Astrocyte of the hippocampus (primary cell): ENCODE results near the gene KIAA1328.
A peak's percentile ranks its signal among the peaks of the same experiment; 100 is the strongest.

Source experiments
- DNase-seq: peaks from one replicate; pipeline ENCODE4 v3.0.0; 2011; ENCODE audit warnings: low read depth, low spot score

The KIAA1328 gene

GRCh38 chr18:36950960-36951359 is 122.0 kb downstream of the KIAA1328 start:
- no peak for DNase-seq

DNA sequence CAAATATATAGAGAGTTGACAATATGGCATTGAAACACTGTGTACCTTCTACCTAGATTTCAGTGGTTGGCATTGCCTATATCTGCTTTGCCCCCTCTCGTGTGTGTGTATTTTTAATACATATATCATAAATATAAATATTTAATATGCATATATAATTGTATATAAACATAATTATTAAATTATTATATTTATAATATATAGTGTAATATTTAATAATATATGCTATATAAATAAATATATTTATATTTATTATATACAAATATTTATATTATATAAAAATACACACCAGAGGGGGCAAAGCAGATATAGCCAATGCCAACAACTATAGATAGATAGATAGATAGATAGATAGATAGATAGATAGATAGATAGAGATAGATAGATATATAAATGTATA is 124.1 kb downstream of the KIAA1328 start:
- DNase-seq: no peak

DNA sequence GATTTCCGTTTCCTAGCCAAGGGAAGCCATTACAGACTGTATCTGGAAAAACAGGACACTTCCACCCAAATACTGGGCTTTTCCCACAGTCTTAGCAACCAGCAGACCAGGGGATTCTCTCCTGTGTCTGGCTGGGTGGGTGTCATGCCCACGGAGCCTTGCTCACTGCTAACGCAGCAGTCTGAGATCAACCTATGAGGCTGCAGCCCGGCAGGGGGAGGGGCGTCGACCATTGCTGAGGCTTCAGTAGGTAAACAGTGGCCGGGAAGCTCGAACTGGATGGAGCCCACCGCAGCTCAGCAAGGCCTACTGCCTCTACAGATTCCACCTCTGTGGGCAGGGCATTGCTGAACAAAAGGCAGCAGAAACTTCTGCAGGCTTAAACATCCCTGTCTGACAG is 131.1 kb downstream of the KIAA1328 start:
- no peak for DNase-seq

DNA sequence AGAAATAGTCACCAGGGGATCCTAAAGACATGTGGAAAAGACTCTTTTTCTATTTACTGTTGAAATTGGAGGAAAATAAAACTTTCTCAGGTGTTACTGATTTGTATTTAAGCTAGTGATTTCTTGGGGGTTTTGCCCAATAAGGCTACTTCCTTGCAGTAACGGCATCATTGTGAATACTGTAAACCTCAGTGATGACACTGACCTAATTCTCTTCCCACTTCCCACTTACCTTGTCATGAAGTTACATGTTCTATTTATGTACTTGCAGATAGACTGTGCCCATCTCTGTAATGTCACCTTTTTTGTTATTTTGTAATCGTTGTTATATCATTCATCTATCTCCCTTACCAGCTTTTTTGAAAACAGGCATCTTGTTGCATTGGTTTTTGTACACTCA is 134.5 kb downstream of the KIAA1328 start:
- DNase-seq: no peak

- DNase-seq: no peak
These were observed 145.8 kb downstream of the KIAA1328 start for GRCh38 chr18:36974686-36975085.

DNA sequence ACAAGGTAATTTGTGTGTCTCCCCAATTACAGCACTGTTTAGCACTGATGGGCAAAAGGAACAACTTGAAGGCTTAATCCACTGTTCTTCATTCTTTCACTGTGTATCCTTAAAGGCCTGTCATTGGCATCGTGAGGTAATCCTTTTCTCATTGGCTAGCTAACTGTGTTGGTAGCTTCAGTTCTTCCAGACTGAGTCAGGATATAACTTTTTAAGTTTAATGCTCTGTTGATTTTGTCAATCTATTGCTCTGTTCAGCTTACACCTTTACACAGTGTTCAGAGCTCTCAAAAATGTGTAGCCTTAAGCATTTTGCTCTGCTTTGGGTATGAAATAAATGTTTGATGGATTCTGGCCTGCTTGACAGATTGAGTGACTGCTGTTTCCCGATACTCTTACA is 148.2 kb downstream of the KIAA1328 start:
- DNase-seq: no peak

DNA sequence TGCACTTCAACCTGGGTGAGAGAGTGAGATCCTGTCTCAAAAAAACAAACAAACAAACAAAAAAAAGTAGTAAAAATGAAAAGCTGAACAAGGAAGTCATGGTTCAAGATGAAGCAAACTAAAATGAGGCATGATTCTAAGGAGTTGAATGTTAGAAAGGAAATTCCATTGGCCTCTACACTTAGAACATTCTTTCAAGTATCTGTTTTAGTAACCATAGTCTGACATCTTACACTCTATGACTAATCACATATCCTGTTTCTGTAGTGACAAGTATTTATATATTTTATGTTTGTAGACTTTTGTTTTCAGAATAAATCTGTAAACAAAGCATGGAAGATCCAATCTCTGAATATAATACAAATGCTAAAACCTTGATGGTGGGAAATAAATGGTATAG is 164.1 kb downstream of the KIAA1328 start:
- DNase-seq: peak; percentile 17

GRCh38 chr18:37006742-37007141 is 177.8 kb downstream of the KIAA1328 start:
- DNase-seq: no peak

- no peak for DNase-seq
These were observed 183.5 kb downstream of the KIAA1328 start for GRCh38 chr18:37012452-37012851.

DNA sequence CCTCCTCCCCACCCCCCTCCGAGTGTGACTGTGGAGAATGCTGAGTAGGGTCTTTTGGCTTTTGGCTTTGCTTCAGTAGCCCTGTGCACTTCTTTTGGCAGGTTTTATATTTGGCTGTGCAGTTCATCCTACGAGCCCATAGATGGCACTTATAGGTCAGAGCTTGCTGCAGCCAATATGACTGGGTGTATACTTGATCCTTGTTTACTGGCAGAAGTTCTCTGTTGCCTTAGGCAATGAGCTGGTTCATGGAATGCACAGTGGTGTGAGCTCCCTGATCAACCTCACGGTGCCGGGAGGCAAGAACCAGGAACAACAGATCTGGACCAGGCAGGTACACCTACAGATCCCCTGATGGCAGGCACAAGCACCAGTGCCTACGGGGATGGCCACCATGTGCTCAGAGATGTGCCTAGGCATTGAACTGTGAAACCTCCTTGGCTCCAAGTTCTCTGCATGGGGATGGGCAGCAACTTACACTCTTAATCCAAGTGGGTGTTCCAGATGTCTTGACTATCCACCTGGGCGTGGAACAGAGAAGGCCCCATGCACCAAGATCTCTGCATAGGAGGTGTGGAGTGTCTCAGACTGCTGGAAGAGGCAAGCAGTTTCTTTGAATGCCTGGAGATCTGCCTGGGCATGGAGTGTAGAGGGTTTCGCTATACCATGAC is 190.4 kb downstream of the KIAA1328 start:
- DNase-seq: peak; percentile 43

DNA sequence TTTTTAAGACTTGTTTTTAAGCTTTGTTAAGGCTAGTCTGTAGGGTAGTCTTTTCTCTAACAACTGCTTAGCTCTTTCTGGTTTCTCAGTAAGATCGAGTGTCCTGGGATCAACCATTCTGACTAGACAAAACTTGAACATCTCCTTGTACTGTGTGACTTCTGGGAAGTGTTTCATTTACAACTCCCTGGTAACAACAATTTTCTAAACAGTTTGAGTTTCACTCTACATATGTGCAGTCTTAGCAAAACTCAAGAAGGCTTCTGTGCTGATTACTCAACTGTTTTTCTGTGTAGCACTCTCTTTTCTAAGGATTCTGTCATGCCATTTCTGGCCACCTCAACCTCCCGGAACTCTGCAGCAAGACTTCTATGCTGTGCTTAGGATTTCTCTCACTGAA is 204.5 kb downstream of the KIAA1328 start:
- no peak for DNase-seq

- DNase-seq: no peak
These were observed 213.5 kb downstream of the KIAA1328 start for GRCh38 chr18:37042381-37042780.

DNA sequence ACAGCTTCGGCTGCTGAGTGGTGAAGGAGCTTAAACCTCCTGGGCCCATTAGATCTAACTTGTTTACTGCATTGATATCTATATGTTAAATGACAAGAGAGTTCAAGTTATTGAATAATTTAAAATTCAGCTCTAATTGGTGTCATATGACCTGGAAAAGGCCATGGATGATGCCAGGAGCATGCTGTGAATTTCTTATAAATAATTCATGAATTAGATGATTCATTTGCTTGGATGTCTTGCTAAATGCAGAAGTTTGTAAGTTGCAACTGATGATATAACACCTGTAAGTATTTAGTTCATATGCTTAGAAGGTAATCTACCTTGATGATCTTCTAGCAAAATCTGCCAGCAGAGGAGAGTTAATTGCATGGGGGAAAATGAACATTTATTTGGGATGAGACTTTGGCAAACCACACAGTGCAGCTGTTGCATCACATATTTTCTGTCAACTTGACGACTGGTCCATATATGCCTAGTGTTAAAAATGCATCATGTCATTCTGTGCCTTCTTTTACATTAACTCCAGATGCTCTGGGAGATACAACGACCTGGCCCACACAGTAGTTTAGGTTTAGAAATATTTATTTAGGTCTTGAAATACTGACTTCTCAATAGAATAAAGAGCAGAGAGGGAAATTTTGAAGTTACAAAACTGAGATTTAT is 226.3 kb downstream of the KIAA1328 start:
- DNase-seq: peak; percentile 31

- no peak for DNase-seq
These were observed 235.3 kb downstream of the KIAA1328 start for GRCh38 chr18:37064187-37064586.

- DNase-seq: no peak
These were observed 236.3 kb downstream of the KIAA1328 start for GRCh38 chr18:37065254-37065653.

DNA sequence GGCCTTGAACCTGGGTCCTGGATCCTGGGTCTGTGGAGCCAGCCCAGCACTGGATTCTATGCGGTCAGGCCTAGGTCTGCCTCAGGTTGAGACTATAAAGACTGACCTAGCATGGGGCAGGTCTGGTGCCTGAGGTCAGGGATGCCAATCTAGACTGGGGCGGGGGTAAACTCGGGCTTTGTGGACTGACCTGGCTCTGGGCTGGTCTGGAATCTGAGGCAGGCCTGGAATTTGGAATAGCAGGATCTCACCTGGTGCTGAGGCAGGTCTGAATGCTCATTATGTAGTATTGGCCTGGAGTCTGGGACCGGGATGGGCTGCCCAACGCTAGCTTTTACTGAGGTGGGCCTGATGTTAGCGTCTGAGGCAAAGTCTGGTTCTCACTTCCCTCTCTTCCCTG is 256.0 kb downstream of the KIAA1328 start:
- DNase-seq: no peak

GRCh38 chr18:37085362-37085761 is 256.4 kb downstream of the KIAA1328 start:
- DNase-seq: no peak

GRCh38 chr18:37107748-37108522 is 279.0 kb downstream of the KIAA1328 start:
- DNase-seq: no peak

GRCh38 chr18:37122877-37123276 is 293.9 kb downstream of the KIAA1328 start:
- peak; percentile 46 for DNase-seq

DNA sequence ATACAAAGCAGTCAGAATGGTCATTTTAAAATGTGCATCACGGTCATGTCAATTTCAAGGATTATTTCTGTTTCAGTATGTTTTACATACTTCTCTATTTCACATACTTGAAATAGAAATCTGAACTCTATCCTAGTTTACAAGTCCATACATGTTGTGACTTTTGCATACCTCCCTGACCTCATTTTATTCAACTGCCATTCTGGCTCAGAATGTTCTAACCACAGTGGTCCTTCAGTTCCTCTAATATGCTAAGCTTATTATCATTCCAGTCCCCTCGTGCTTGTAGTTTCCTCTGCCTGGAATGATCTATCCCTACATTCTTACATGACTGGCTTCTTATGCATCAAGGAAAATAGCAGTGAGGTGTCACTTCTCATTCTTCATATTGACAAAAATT is 295.6 kb downstream of the KIAA1328 start:
- peak; percentile 76 for DNase-seq

DNA sequence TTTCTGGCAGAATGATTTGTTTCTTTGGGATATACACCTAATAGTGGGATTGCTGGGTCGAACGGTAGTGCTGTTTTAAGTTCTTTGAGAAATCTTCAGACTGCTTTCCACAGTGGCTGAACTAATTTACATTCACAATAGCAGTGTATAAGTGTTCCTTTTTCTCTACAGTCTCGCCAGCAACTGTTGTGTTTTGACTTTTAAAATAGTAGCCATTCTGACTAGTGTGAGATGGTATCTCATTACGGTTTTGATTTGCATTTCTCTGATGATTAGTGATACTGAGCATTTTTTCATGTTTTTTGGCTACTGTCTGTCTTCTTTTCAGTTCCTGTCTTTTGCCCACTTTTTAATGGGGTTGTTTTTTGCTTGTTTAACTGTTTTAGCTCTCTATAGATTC is 306.2 kb downstream of the KIAA1328 start:
- DNase-seq: no peak

DNA sequence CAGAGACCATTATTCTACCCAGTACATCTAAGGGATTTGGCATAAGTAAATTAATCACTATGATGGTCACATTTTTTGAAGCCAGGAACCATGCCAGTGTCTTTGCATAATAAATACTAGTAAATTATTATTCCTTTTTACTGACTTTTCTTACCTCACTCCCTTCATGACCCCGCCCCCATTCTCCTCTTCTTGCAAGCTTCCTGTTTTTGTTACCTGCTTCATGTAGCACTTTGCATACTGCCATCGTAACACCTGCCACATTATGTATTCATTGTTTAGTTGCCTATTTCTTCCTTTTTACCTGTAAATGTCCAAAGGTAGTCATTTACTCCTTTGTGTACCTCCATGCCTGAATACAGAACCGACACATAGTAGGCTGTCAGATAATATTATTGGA is 309.5 kb downstream of the KIAA1328 start:
- no peak for DNase-seq

GRCh38 chr18:37139876-37140275 is 310.9 kb downstream of the KIAA1328 start:
- no peak for DNase-seq
